Measurements from ENCODE around the gene TCF20.

TCF20 gene

GRCh38 chr22:42299586-42300258 is 29.3 kb upstream of the TCF20 start:
- DNase-seq: no peak

GRCh38 chr22:42298746-42299145 is 28.3 kb upstream of the TCF20 start:
- DNase-seq: no peak

GRCh38 chr22:42297778-42298177 is 27.3 kb upstream of the TCF20 start:
- DNase-seq: no peak

GRCh38 chr22:42296883-42297282 is 26.4 kb upstream of the TCF20 start:
- DNase-seq: no peak

- DNase-seq: no peak
These were observed 26.0 kb upstream of the TCF20 start for GRCh38 chr22:42296381-42296853.

- DNase-seq: no peak
These were observed 23.9 kb upstream of the TCF20 start for GRCh38 chr22:42294034-42294985.

GRCh38 chr22:42292732-42293520 is 22.5 kb upstream of the TCF20 start:
- DNase-seq: no peak

- no peak for DNase-seq
These were observed 20.8 kb upstream of the TCF20 start for GRCh38 chr22:42291287-42291686.

GRCh38 chr22:42289671-42290541 is 19.5 kb upstream of the TCF20 start:
- no peak for DNase-seq

- DNase-seq: no peak
These were observed 18.3 kb upstream of the TCF20 start for GRCh38 chr22:42288791-42289190.

GRCh38 chr22:42287174-42287890 is 16.9 kb upstream of the TCF20 start:
- no peak for DNase-seq

GRCh38 chr22:42286205-42286604 is 15.8 kb upstream of the TCF20 start:
- no peak for DNase-seq

- DNase-seq: no peak
These were observed 15.2 kb upstream of the TCF20 start for GRCh38 chr22:42285604-42286003.

GRCh38 chr22:42284643-42285181 is 14.3 kb upstream of the TCF20 start:
- DNase-seq: no peak

- DNase-seq: no peak
These were observed 13.7 kb upstream of the TCF20 start for GRCh38 chr22:42284202-42284591.

GRCh38 chr22:42283278-42284201 is 13.1 kb upstream of the TCF20 start:
- no peak for DNase-seq

- no peak for DNase-seq
These were observed 12.5 kb upstream of the TCF20 start for GRCh38 chr22:42282943-42283277.

GRCh38 chr22:42282252-42282942 is 11.9 kb upstream of the TCF20 start:
- DNase-seq: no peak

- DNase-seq: no peak
These were observed 11.3 kb upstream of the TCF20 start for GRCh38 chr22:42281706-42282251.
